Panc1 (cell line): Measurements from ENCODE around the gene CRHR2. TPM values are rescaled to one million over a fixed set of nuclear protein-coding genes. Genes with fewer than 3 reads are reported as not detected.

ENCODE experiments used
- ATAC-seq: fragments of 200-7000 bp; cut with Tn5 transposase; 2 replicates; pipeline ENCODE4 v1.9.1; 2020; ENCODE audit warnings: mild to moderate bottlenecking, moderate library complexity
- BruUV-seq: library from RNA; stranded (reverse); fragments of 400-500 nt; replicated peaks from 2 replicates; lab custom pipeline; 2021; lab: Mats Ljungman, UMichigan
- CTCF ChIA-PET: fragments of 300-600 bp; sonication (Branson Sonifier 250); formaldehyde crosslinking; loops from one replicate; lab custom pipeline; 2022; ENCODE audit warnings: antibody characterized with exemption; lab: Charles Lee
- POLR2A ChIA-PET: fragments of 300-600 bp; sonication (Branson Sonifier 250); formaldehyde crosslinking; loops from one replicate; lab custom pipeline; 2022; ENCODE audit warnings: antibody characterized with exemption; lab: Charles Lee
- DNase-seq: peaks from one replicate; pipeline ENCODE4 v3.0.0-alpha.2; 2010; ENCODE audit warnings: low read depth, low spot score
- H3K27ac ChIP-seq: 2 replicates; pipeline ENCODE4 v1.5.1; 2011; ENCODE audit warnings: mild to moderate bottlenecking, low read length, inconsistent platforms
- H3K27me3 ChIP-seq: fragments of 200-500 bp; sonication (Bioruptor generic); 2 replicates; pipeline ENCODE4 v1.6.0; 2014; ENCODE audit warnings: low read length, inconsistent platforms; ENCODE audit not compliant: control insufficient read depth, insufficient read depth
- H3K36me3 ChIP-seq: fragments of 200-500 bp; sonication (Bioruptor generic); 2 replicates; pipeline ENCODE4 v1.5.1; 2014; ENCODE audit warnings: inconsistent platforms, mild to moderate bottlenecking, low read length, moderate library complexity; ENCODE audit not compliant: control insufficient read depth, insufficient read depth
- H3K4me1 ChIP-seq: 2 replicates; pipeline ENCODE4 v1.5.1; 2011; ENCODE audit warnings: inconsistent platforms, mild to moderate bottlenecking, low read length, moderate library complexity; ENCODE audit not compliant: control insufficient read depth, insufficient read depth
- H3K4me3 ChIP-seq, 2 experiments: 2 replicates each; pipeline ENCODE4 v1.5.1; 2011 to 2012; ENCODE audit warnings: low read depth in 2 of 2, low read length in 2 of 2, mild to moderate bottlenecking in 2 of 2, inconsistent platforms in 1 of 2, moderate library complexity in 1 of 2
- H3K9me3 ChIP-seq: fragments of 200-500 bp; sonication (Bioruptor generic); 2 replicates; pipeline ENCODE4 v1.5.1; 2014; ENCODE audit warnings: low read depth, mild to moderate bottlenecking, inconsistent platforms, low read length, moderate library complexity; ENCODE audit not compliant: control insufficient read depth, insufficient read depth
- CTCF ChIP-seq: fragments of 450-650 bp; IDR thresholded peaks from 2 replicates; pipeline ENCODE4 v1.5.1; 2017; ENCODE audit warnings: mild to moderate bottlenecking
- POLR2AphosphoS5 ChIP-seq: IDR thresholded peaks from 2 replicates; pipeline ENCODE4 v1.6.1; 2012; ENCODE audit warnings: mild to moderate bottlenecking, low read depth, low read length, moderate library complexity
- REST ChIP-seq, 2 experiments: IDR thresholded peaks; 2 replicates each; pipeline ENCODE4 v1.6.1; 2011 to 2012; ENCODE audit warnings: low read depth in 2 of 2, control low read depth in 1 of 2, low read length in 1 of 2, mild to moderate bottlenecking in 1 of 2, moderate library complexity in 1 of 2; ENCODE audit not compliant: insufficient read depth in 1 of 2
- SIN3A ChIP-seq: IDR thresholded peaks from 2 replicates; pipeline ENCODE4 v1.6.1; 2012; ENCODE audit warnings: low read depth, mild to moderate bottlenecking, low read length, moderate library complexity, borderline replicate concordance; ENCODE audit not compliant: insufficient read depth
- TCF7L2 ChIP-seq: IDR thresholded peaks from 2 replicates; pipeline ENCODE4 v1.6.1; 2011; ENCODE audit warnings: mild to moderate bottlenecking, low read depth, low read length, inconsistent platforms
- in situ Hi-C: cut with HindIII; loops from 2 replicates; pipeline ENCODE4 v1.10.0; 2016; ENCODE audit warnings: low sequenced_read_pairs, low pct_unique_long_range_greater_than_20kb
- intact Hi-C: fragments of 100-400 bp; cut with micrococcal nuclease; formaldehyde crosslinking; loops from one replicate; pipeline ENCODE4 v1.10.0; 2022; ENCODE audit not compliant: unreplicated experiment
- total RNA-seq: library from RNA; stranded (reverse); gene quantifications from one replicate; pipeline ENCODE4 v1.2.1, GENCODE V29; 2021; ENCODE audit not compliant: unreplicated experiment

The CRHR2 gene
- total RNA-seq, 1 experiment from 2014 or later = not detected

GRCh38 chr7:30605832-30606231 lies 76.4 kb downstream of the CRHR2 start:
- intact Hi-C loops = no loop called here
- ATAC-seq = no peak

GRCh38 chr7:30604901-30605300 lies 77.4 kb downstream of the CRHR2 start:
- no peak overlapping the region for H3K27ac ChIP-seq
- TF ChIP-seq TCF7L2 (no peak), POLR2AphosphoS5 (no peak), REST (IDR thresholded peaks at IDR 0.05; ENCODE audit: insufficient read depth in 1 of 2, low read depth in 2 of 2, low read length in 1 of 2) (no peak), CTCF (no peak), SIN3A (no peak)
- no TSS peak for BruUV-seq
- intact Hi-C loops (no loop called here), in situ Hi-C loops (no loop called here)
- H3K4me3 ChIP-seq = no peak overlapping the region
- DNase-seq (no peak), ATAC-seq (no peak)
- H3K36me3 ChIP-seq = peaks cover 88% of the 10 kb centered on the region
- H3K27me3 ChIP-seq = no peaks in the 10 kb centered on the region
- ChIA-PET CTCF (no interaction called here), POLR2A (interaction anchor here (0.5 kb wide), 1 partner anchor 11 kb away, joined by 3 read pairs; no protein-coding TSS in a partner anchor)
- no peaks in the 10 kb centered on the region for H3K9me3 ChIP-seq
- no peaks in the 10 kb centered on the region for H3K4me1 ChIP-seq

More at GRCh38 chr7:30605832-30606231, 76.4 kb downstream of the CRHR2 start:
- H3K9me3 ChIP-seq = no peaks in the 10 kb centered on the region
- no peak for DNase-seq
- in situ Hi-C loops = no loop called here
- no peaks in the 10 kb centered on the region for H3K4me1 ChIP-seq
- no peak overlapping the region for H3K4me3 ChIP-seq
- no TSS peak for BruUV-seq
- peaks cover 88% of the 10 kb centered on the region for H3K36me3 ChIP-seq
- ChIA-PET CTCF (no interaction called here), POLR2A (interaction anchor here (0.6 kb wide), 1 partner anchor 14 kb away, joined by 6 read pairs; no protein-coding TSS in a partner anchor)
- TF ChIP-seq SIN3A (no peak), POLR2AphosphoS5 (no peak), CTCF (no peak), TCF7L2 (no peak), REST (IDR thresholded peaks at IDR 0.05; ENCODE audit: insufficient read depth in 1 of 2, low read depth in 2 of 2, low read length in 1 of 2) (no peak)
- H3K27me3 ChIP-seq = no peaks in the 10 kb centered on the region
- H3K27ac ChIP-seq = no peak overlapping the region

Other genes with a start within 250 kb of the CRHR2 start
- 8.1 TPM for gene NOD1, start 203.7 kb downstream of the CRHR2 start, total RNA-seq
- 52.2 TPM for gene GGCT, start 177.6 kb downstream of the CRHR2 start, total RNA-seq
- gene GARS1, start 87.6 kb downstream of the CRHR2 start, total RNA-seq = 271 TPM
- gene INMT, start 69.7 kb upstream of the CRHR2 start, total RNA-seq = 0.13 TPM
- 6.2 TPM for gene MINDY4, start 89.0 kb upstream of the CRHR2 start, total RNA-seq
- 0.57 TPM for gene AQP1, start 229.4 kb upstream of the CRHR2 start, total RNA-seq